HEK293 (cell line): ENCODE measurements around the gene GNB3.
"Not testable (repeated sequence)": the region's sequence is repeated elsewhere in the genome, so short reads cannot be mapped to it uniquely, and the experiment has no call there.

Source experiments
- CTCF ChIA-PET: fragments of 350-600 bp; formaldehyde crosslinking; extraction: SDS; loops from one replicate; lab custom pipeline; 2021; ENCODE audit warnings: antibody characterized with exemption; lab: Yijun Ruan, JAX
- POLR2A ChIA-PET: fragments of 300-600 bp; formaldehyde crosslinking; extraction: SDS; loops from one replicate; lab custom pipeline; 2020; ENCODE audit warnings: antibody characterized with exemption, inconsistent platforms; lab: Yijun Ruan, JAX
- H3K27ac ChIP-seq: fragments of 200-500 bp; sonication (Bioruptor generic); 2 replicates; pipeline ENCODE4 v1.5.1; 2014; ENCODE audit warnings: low read depth, low read length, control low read depth, inconsistent platforms; ENCODE audit errors: extremely low read depth
- H3K36me3 ChIP-seq, 2 experiments: fragments of 200-500 bp in 1 of 2; sonication (Bioruptor generic) in 1 of 2; 1 replicate in 1 of 2; 2 replicates in 1 of 2; pipeline ENCODE4 v1.5.1; 2014 to 2017; ENCODE audit warnings: inconsistent platforms in 2 of 2, low read length in 2 of 2; ENCODE audit not compliant: control insufficient read depth in 2 of 2, insufficient read depth in 1 of 2
- H3K4me1 ChIP-seq: fragments of 200-500 bp; sonication (Bioruptor generic); 2 replicates; pipeline ENCODE4 v1.5.1; 2014; ENCODE audit warnings: mild to moderate bottlenecking, low read length, inconsistent platforms; ENCODE audit not compliant: control insufficient read depth, insufficient read depth
- H3K4me3 ChIP-seq: 2 replicates; pipeline ENCODE4 v1.5.1; 2011; ENCODE audit warnings: low read depth, mild to moderate bottlenecking, control low read depth, low read length, moderate library complexity
- H3K9me3 ChIP-seq: fragments of 200-500 bp; sonication (Bioruptor generic); 2 replicates; pipeline ENCODE4 v1.5.1; 2014; ENCODE audit warnings: low read depth, low read length, inconsistent platforms; ENCODE audit not compliant: control insufficient read depth, insufficient read depth
- ELK4 ChIP-seq: IDR thresholded peaks from 2 replicates; pipeline ENCODE4 v1.6.1; 2011; ENCODE audit warnings: mild to moderate bottlenecking, low read depth, low read length, borderline replicate concordance
- KLF1 ChIP-seq: fragments of 450-650 bp; formaldehyde crosslinking; IDR thresholded peaks from 2 replicates; pipeline ENCODE4 v1.5.1; 2016; ENCODE audit warnings: missing biosample characterization, missing genetic modification characterization
- PRDM2 ChIP-seq: fragments of 450-650 bp; formaldehyde crosslinking; IDR thresholded peaks from 2 replicates; pipeline ENCODE4 v1.5.1; 2016; ENCODE audit warnings: missing biosample characterization, missing genetic modification characterization, borderline replicate concordance
- SCRT2 ChIP-seq: fragments of 450-650 bp; formaldehyde crosslinking; IDR thresholded peaks from 2 replicates; pipeline ENCODE4 v1.5.1; 2016; ENCODE audit warnings: missing biosample characterization, missing genetic modification characterization
- SP2 ChIP-seq: fragments of 450-650 bp; formaldehyde crosslinking; IDR thresholded peaks from 2 replicates; pipeline ENCODE4 v1.5.1; 2016; ENCODE audit warnings: missing biosample characterization, missing genetic modification characterization
- ZFP41 ChIP-seq: fragments of 450-650 bp; formaldehyde crosslinking; IDR thresholded peaks from 2 replicates; pipeline ENCODE4 v1.5.1; 2016; ENCODE audit warnings: missing biosample characterization, missing genetic modification characterization, borderline replicate concordance
- ZNF121 ChIP-seq: fragments of 450-650 bp; formaldehyde crosslinking; IDR thresholded peaks from 2 replicates; pipeline ENCODE4 v1.5.1; 2016; ENCODE audit warnings: missing biosample characterization, missing genetic modification characterization
- ZNF140 ChIP-seq: fragments of 450-650 bp; formaldehyde crosslinking; IDR thresholded peaks from 2 replicates; pipeline ENCODE4 v1.5.1; 2016; ENCODE audit warnings: missing biosample characterization, missing genetic modification characterization
- ZNF19 ChIP-seq: fragments of 450-650 bp; formaldehyde crosslinking; IDR thresholded peaks from 2 replicates; pipeline ENCODE4; 2016; ENCODE audit warnings: missing biosample characterization, missing genetic modification characterization, low read depth
- ZNF2 ChIP-seq: fragments of 450-650 bp; formaldehyde crosslinking; IDR thresholded peaks from 2 replicates; pipeline ENCODE4 v1.5.1; 2016; ENCODE audit warnings: missing biosample characterization, missing genetic modification characterization
- ZNF324 ChIP-seq: fragments of 450-650 bp; formaldehyde crosslinking; IDR thresholded peaks from 2 replicates; pipeline ENCODE4 v1.5.1; 2016; ENCODE audit warnings: missing biosample characterization, missing genetic modification characterization
- ZNF404 ChIP-seq: fragments of 450-650 bp; formaldehyde crosslinking; IDR thresholded peaks from 2 replicates; pipeline ENCODE4 v1.5.1; 2017; ENCODE audit warnings: missing biosample characterization, missing genetic modification characterization
- ZNF473 ChIP-seq: fragments of 450-650 bp; formaldehyde crosslinking; IDR thresholded peaks from 2 replicates; pipeline ENCODE4 v1.5.1; 2017; ENCODE audit warnings: missing biosample characterization, missing genetic modification characterization
- ZNF48 ChIP-seq: fragments of 450-650 bp; formaldehyde crosslinking; IDR thresholded peaks from 2 replicates; pipeline ENCODE4 v1.5.1; 2016; ENCODE audit warnings: missing biosample characterization, missing genetic modification characterization
- ZNF501 ChIP-seq: fragments of 450-650 bp; formaldehyde crosslinking; IDR thresholded peaks from 2 replicates; pipeline ENCODE4 v1.5.1; 2016; ENCODE audit warnings: missing biosample characterization, missing genetic modification characterization
- ZNF558 ChIP-seq: fragments of 450-650 bp; formaldehyde crosslinking; IDR thresholded peaks from 2 replicates; pipeline ENCODE4 v1.5.1; 2016; ENCODE audit warnings: missing biosample characterization, missing genetic modification characterization
- ZNF670 ChIP-seq: fragments of 450-650 bp; formaldehyde crosslinking; IDR thresholded peaks from 2 replicates; pipeline ENCODE4 v1.5.1; 2016; ENCODE audit warnings: missing biosample characterization, missing genetic modification characterization, low read depth
- ZNF76 ChIP-seq: fragments of 450-650 bp; formaldehyde crosslinking; IDR thresholded peaks from 2 replicates; pipeline ENCODE4; 2016; ENCODE audit warnings: low read depth, missing biosample characterization, missing genetic modification characterization, borderline replicate concordance
- ZNF768 ChIP-seq: fragments of 450-650 bp; formaldehyde crosslinking; IDR thresholded peaks from 2 replicates; pipeline ENCODE4 v1.5.1; 2018; ENCODE audit warnings: missing biosample characterization, mild to moderate bottlenecking, missing genetic modification characterization
- ZNF792 ChIP-seq: fragments of 450-650 bp; formaldehyde crosslinking; IDR thresholded peaks from 2 replicates; pipeline ENCODE4 v1.5.1; 2016; ENCODE audit warnings: missing biosample characterization, missing genetic modification characterization
- ZNF830 ChIP-seq: fragments of 450-650 bp; IDR thresholded peaks from 2 replicates; pipeline ENCODE4 v1.5.0; 2018; ENCODE audit warnings: missing biosample characterization, missing genetic modification characterization, low read depth, mild to moderate bottlenecking, moderate library complexity
- ZNF843 ChIP-seq: fragments of 450-650 bp; formaldehyde crosslinking; IDR thresholded peaks from 2 replicates; pipeline ENCODE4 v1.5.1; 2016; ENCODE audit warnings: missing biosample characterization, missing genetic modification characterization
- TF ChIP-seq, protein P1 (sequence below): fragments of 450-650 bp; IDR thresholded peaks from 2 replicates; pipeline ENCODE4 v1.5.1; 2018; ENCODE audit warnings: missing biosample characterization, mild to moderate bottlenecking, missing genetic modification characterization
- TF ChIP-seq, protein P2 (sequence below): fragments of 450-650 bp; formaldehyde crosslinking; IDR thresholded peaks from 2 replicates; pipeline ENCODE4 v1.5.1; 2016; ENCODE audit warnings: missing biosample characterization, missing genetic modification characterization

GNB3 gene

DNA sequence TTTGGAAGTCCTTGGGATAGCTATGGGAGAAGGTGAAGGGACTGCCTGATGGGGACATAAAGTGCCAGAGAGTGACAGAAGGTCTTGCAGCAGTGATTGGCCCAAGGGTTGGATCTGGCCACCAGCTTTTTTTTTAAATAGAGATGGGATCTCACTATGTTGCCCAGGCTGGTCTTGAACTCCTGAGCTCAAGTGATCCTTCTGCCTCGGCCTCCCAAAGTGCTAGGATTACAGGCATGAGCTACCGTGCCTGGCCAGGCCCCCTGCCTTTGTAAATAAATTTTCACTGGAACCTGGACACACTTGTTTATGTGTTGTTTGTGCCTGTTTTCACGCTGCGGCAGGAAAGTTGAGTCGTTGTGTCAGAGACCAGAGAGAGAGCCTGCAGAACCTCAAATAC is 24.6 kb downstream of the GNB3 start:
- peak; percentile 92 for TF ChIP-seq ZNF121 (tag by site-specific recombination)
- TF ChIP-seq, all 188 proteins: peak for 1; not testable (repeated sequence) for 187
- not testable (repeated sequence) for H3K4me3 ChIP-seq, H3K4me1 ChIP-seq, H3K9me3 ChIP-seq, H3K27ac ChIP-seq
- H3K36me3 ChIP-seq: peaks cover 13 to 79% of the 10 kb centered on the region in 2 experiments
- CTCF ChIA-PET: interaction anchor here (1.5 to 1.7 kb wide), 2 partner anchors 10 to 13 kb away, joined by 3 to 4 read pairs; no protein-coding TSS in a partner anchor
- POLR2A ChIA-PET: interaction anchor here (1.0 to 7.6 kb wide), 4 partner anchors 8 to 112 kb away, joined by 3 to 183 read pairs (median 3); partner anchors contain the start of genes C12orf57, CDCA3, MLF2 and RNU7-1

DNA sequence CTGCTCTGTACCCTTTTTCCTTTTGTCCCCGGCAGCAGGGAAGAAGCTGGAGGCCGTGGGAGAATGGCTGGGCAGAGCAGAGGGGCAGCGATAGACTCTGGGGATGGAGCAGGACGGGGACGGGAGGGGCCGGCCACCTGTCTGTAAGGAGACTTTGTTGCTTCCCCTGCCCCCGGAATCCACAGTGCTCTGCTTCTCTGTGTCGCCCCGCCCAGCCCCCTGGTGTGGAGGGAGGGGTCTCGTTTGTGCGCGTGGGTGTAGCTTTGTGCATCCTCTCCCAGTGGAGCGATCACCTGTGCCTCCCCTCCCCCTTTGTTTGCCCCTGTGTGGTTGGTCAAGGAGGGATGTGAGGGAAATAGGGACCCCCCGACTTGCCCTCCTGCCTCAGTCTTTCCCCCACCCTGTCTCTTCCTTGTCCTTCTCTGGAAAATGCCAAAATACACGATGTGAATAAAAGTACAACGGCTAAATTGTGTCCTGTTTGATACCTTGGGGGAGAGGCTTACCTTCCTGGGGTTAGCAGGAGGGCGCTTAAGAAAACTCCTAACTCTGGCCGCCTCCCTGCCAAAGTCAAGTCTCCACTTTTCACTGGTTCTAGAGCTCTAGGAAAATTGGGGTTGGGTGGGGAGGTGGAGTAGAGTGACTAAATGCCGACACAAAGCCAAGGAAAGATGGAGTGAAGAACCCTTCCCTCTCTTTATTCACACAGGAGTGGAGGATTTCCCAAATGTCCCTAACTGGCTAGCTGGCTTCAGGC is 25.6 kb downstream of the GNB3 start:
- no peak overlapping the region for H3K27ac ChIP-seq
- H3K4me3 ChIP-seq: 0 out of 2 replicates have a peak overlapping the region, but pooled peaks have one; percentile 87
- H3K9me3 ChIP-seq: no peaks in the 10 kb centered on the region
- POLR2A ChIA-PET: interaction anchor here (0.6 to 7.6 kb wide), 18 partner anchors 12 to 356 kb away, joined by 3 to 183 read pairs (median 6); partner anchors contain the start of genes C12orf57, CDCA3, COPS7A and LRRC23
- CTCF ChIA-PET: interaction anchor here (0.9 to 1.5 kb wide), 5 partner anchors 15 to 114 kb away, joined by 3 to 6 read pairs (median 3); partner anchors contain the start of genes CDCA3 and MLF2
- peaks cover 6% of the 10 kb centered on the region for H3K4me1 ChIP-seq
- H3K36me3 ChIP-seq: peaks cover 13 to 79% of the 10 kb centered on the region in 2 experiments
- TF ChIP-seq, protein P1, sequence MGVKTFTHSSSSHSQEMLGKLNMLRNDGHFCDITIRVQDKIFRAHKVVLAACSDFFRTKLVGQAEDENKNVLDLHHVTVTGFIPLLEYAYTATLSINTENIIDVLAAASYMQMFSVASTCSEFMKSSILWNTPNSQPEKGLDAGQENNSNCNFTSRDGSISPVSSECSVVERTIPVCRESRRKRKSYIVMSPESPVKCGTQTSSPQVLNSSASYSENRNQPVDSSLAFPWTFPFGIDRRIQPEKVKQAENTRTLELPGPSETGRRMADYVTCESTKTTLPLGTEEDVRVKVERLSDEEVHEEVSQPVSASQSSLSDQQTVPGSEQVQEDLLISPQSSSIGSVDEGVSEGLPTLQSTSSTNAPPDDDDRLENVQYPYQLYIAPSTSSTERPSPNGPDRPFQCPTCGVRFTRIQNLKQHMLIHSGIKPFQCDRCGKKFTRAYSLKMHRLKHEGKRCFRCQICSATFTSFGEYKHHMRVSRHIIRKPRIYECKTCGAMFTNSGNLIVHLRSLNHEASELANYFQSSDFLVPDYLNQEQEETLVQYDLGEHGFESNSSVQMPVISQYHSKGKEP: no peak
- TF ChIP-seq ZNF843 (tag by site-specific recombination) (no peak), ZNF670 (no peak), ZNF830 (tag by site-specific recombination) (no peak), KLF1 (tag by site-specific recombination) (peak; percentile 90), ZNF792 (tag by site-specific recombination) (no peak), ZNF76 (tag by site-specific recombination) (no peak), ZNF558 (no peak), ZNF19 (tag by site-specific recombination) (no peak), ZNF501 (tag by site-specific recombination) (no peak), ZNF140 (tag by site-specific recombination) (no peak), ZNF48 (tag by site-specific recombination) (no peak), SCRT2 (tag by site-specific recombination) (peak; percentile 45; the same call in 1 of the 2 replicates), PRDM2 (tag by site-specific recombination) (no peak), SP2 (tag by site-specific recombination) (peak; percentile 34; the same call in 1 of the 2 replicates), ZNF2 (tag by site-specific recombination) (no peak), ZNF404 (no peak), ZFP41 (no peak), ELK4 (no peak), ZNF768 (tag by site-specific recombination) (no peak), ZNF473 (tag by site-specific recombination) (no peak), ZNF324 (tag by site-specific recombination) (no peak)
- TF ChIP-seq, protein P2, sequence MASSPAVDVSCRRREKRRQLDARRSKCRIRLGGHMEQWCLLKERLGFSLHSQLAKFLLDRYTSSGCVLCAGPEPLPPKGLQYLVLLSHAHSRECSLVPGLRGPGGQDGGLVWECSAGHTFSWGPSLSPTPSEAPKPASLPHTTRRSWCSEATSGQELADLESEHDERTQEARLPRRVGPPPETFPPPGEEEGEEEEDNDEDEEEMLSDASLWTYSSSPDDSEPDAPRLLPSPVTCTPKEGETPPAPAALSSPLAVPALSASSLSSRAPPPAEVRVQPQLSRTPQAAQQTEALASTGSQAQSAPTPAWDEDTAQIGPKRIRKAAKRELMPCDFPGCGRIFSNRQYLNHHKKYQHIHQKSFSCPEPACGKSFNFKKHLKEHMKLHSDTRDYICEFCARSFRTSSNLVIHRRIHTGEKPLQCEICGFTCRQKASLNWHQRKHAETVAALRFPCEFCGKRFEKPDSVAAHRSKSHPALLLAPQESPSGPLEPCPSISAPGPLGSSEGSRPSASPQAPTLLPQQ (tag by site-specific recombination): no peak
